Activated CD8-positive, alpha-beta memory T cell treated with anti-CD3 and anti-CD28 coated beads, Interleukin-2, amount 10 ng/mL, durations not matched to agents 7 days and 5 days (primary cell): ENCODE data around the gene STXBP4. TPM values are rescaled to one million over a fixed set of nuclear protein-coding genes. Genes with fewer than 3 reads are reported as not detected.

Experiments used
- ATAC-seq: fragments of 150-1000 bp; cut with Tn5 transposase; one replicate; pipeline ENCODE4 v1.10.0; 2021; ENCODE audit warnings: moderate library complexity
- CTCF ChIA-PET: fragments of 350-600 bp; sonication (Branson Sonifier 250); formaldehyde crosslinking; loops from one replicate; lab custom pipeline; 2021; ENCODE audit warnings: antibody characterized with exemption; lab: Charles Lee
- DNase-seq: peaks from one replicate; pipeline ENCODE4 v3.0.0-alpha.2; 2020
- H3K27ac Mint-ChIP-seq: one replicate; pipeline ENCODE4 v1.8.0; 2021; ENCODE audit warnings: mild to moderate bottlenecking, mixed read lengths
- H3K27me3 Mint-ChIP-seq: one replicate; pipeline ENCODE4 v1.8.0; 2021; ENCODE audit warnings: mixed read lengths
- H3K36me3 Mint-ChIP-seq: one replicate; pipeline ENCODE4 v1.8.0; 2021; ENCODE audit warnings: mild to moderate bottlenecking, mixed read lengths
- H3K4me1 Mint-ChIP-seq: one replicate; pipeline ENCODE4 v1.8.0; 2021; ENCODE audit warnings: mixed read lengths
- H3K4me3 Mint-ChIP-seq: one replicate; pipeline ENCODE4 v1.8.0; 2021; ENCODE audit warnings: mild to moderate bottlenecking, moderate library complexity, mixed read lengths
- H3K9me3 Mint-ChIP-seq: one replicate; pipeline ENCODE4 v1.8.0; 2022; ENCODE audit warnings: low read depth, mixed read lengths
- total RNA-seq, 2 experiments: library from RNA; stranded (reverse); gene quantifications; one replicate each; pipeline ENCODE4 v1.2.3, GENCODE V29; 2021

The STXBP4 gene
- total RNA-seq, 2 experiments from 2014 or later = 8.2 to 9.4 TPM

DNA sequence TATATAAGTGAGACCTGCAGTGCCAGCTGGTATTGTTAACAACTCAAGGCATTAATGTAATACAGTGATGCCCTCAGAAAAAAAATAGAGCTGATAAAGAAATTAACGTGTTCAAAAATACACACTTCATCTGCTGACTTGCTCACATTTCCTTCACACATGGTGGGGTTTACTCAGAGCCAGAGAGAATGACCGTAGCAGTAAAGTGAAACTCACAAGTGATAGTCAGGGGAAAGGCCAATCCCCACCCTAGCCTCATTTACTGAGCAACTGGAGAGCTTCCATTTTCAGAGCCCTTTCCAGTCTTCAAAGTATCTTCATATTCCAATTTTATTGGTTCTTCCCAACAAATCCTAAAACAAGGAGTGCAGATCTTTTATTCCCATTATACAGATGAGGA is 222.2 kb downstream of the STXBP4 start:
- Mint-ChIP-seq H3K4me1 (peaks cover 2% of the 10 kb centered on the region), H3K27ac (no peak overlapping the region), H3K36me3 (no peaks in the 10 kb centered on the region), H3K27me3 (peaks cover 13% of the 10 kb centered on the region), H3K4me3 (no peak overlapping the region), H3K9me3 (no peaks in the 10 kb centered on the region)
- no peak for ATAC-seq
- DNase-seq = no peak
- CTCF ChIA-PET = no interaction called here

DNA sequence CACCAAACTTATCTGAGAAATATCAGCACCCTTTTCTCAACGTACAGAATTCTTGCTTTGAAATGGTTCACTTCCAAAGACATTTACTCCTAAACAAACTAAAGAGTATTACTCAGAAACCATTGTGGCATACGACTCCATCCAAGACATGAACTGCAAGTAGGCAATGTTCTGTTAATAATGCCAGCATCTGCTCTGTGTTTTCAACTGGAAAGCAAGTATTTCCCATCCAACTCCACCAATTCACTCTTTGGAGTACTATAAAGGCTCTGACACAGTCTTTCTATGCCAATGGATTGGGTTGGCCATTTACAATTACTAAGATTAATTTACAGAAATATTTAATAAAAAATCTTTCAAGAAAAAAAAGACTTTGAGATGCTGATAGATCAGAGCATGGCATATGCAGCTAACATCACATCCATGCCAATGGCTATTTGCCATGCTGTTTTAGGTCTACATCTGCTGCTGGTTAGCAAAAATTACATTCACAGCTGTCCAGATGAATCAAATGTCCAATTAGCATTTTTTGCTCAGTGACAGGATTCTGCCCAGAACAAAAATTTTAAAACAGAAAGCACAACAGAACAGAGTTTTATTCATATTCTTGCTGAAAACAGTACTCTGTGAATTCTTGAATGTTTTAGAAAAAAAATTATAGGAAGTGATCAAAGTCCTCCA is 230.3 kb downstream of the STXBP4 start:
- no peak overlapping the region for H3K4me3 Mint-ChIP-seq
- DNase-seq (no peak), ATAC-seq (no peak)
- no peaks in the 10 kb centered on the region for H3K36me3 Mint-ChIP-seq
- no peaks in the 10 kb centered on the region for H3K9me3 Mint-ChIP-seq
- no peak overlapping the region for H3K27ac Mint-ChIP-seq
- peaks cover 17% of the 10 kb centered on the region for H3K27me3 Mint-ChIP-seq
- no peaks in the 10 kb centered on the region for H3K4me1 Mint-ChIP-seq
- CTCF ChIA-PET = no interaction called here

DNA sequence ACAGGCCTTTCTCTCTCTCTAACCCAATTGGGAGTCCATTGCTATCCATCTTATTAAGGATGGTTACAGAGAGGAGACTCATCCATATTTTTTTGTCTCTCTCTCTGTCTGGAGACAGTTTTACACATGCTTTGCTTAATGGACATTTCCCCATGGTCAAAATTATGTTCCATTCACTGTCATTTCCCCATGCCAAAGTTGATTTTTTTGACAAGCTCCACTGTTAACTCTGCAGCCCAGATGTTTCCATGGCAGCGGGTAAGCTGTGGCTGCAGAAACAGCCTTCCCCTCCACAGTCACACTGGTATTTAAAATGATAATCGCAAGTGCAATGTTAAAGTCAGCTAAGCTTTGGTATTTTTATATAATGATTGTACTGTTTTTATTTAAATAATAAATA is 232.3 kb downstream of the STXBP4 start:
- DNase-seq = no peak
- H3K36me3 Mint-ChIP-seq = no peaks in the 10 kb centered on the region
- ATAC-seq = no peak
- no peaks in the 10 kb centered on the region for H3K4me1 Mint-ChIP-seq
- no peak overlapping the region for H3K4me3 Mint-ChIP-seq
- H3K27ac Mint-ChIP-seq = no peak overlapping the region
- peaks cover 2% of the 10 kb centered on the region for H3K9me3 Mint-ChIP-seq
- CTCF ChIA-PET = no interaction called here
- peaks cover 17% of the 10 kb centered on the region for H3K27me3 Mint-ChIP-seq

DNA sequence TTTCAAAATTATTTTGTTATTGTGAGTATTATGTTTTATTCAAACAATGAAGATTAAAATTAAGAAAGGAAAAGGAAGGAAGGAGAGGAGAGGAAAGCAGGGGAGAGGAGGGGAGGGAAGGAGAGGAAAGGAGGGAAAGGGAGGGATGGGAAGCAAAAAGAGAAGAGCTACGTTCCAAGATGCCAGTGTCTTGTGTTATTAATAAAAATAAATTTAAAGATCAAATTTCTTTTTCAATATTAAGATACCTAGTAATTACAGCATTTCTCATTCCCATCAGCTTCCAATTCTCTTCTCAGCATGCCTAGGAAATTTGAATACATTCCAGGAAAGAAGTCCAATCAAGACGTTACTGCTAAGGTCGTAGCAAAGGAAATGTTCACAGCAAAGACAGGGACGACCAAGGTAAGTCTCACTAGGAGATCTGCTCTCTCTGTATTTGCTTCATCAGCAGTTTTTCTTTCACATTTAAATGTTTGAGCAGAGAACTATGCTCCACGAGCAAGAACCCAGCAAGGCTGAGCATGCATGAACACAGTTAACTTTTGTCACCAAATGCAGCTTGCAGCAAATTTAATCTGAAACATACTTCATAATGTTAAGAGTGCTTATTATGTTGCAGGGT is 232.9 kb downstream of the STXBP4 start:
- no peak for DNase-seq
- Mint-ChIP-seq H3K36me3 (no peaks in the 10 kb centered on the region), H3K4me1 (no peaks in the 10 kb centered on the region), H3K27me3 (peaks cover 14% of the 10 kb centered on the region), H3K27ac (no peak overlapping the region), H3K4me3 (no peak overlapping the region), H3K9me3 (peaks cover 2% of the 10 kb centered on the region)
- CTCF ChIA-PET = no interaction called here
- ATAC-seq = no peak

DNA sequence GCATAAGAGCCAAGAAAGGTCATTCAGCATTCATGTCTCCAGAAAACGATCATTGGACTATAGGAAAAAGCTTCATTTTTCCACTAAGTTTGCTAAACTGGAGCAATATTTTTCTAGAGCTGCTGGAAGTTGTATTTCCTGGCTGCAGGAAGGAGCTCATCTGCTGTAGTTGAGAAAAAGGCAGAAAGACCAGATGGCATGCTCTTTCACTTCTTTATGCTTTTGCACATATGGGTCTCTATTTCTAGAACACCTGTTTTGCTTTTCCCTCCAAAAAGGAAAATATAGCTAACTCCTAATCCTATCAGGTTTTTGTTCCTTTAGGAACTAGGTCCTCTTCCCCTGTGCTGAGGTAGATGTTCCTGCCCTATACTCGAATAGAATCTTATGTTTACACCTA is 234.3 kb downstream of the STXBP4 start:
- no peaks in the 10 kb centered on the region for H3K4me1 Mint-ChIP-seq
- peaks cover 10% of the 10 kb centered on the region for H3K27me3 Mint-ChIP-seq
- CTCF ChIA-PET = no interaction called here
- H3K36me3 Mint-ChIP-seq = no peaks in the 10 kb centered on the region
- H3K9me3 Mint-ChIP-seq = peaks cover 2% of the 10 kb centered on the region
- H3K4me3 Mint-ChIP-seq = no peak overlapping the region
- ATAC-seq = no peak
- H3K27ac Mint-ChIP-seq = no peak overlapping the region
- no peak for DNase-seq

DNA sequence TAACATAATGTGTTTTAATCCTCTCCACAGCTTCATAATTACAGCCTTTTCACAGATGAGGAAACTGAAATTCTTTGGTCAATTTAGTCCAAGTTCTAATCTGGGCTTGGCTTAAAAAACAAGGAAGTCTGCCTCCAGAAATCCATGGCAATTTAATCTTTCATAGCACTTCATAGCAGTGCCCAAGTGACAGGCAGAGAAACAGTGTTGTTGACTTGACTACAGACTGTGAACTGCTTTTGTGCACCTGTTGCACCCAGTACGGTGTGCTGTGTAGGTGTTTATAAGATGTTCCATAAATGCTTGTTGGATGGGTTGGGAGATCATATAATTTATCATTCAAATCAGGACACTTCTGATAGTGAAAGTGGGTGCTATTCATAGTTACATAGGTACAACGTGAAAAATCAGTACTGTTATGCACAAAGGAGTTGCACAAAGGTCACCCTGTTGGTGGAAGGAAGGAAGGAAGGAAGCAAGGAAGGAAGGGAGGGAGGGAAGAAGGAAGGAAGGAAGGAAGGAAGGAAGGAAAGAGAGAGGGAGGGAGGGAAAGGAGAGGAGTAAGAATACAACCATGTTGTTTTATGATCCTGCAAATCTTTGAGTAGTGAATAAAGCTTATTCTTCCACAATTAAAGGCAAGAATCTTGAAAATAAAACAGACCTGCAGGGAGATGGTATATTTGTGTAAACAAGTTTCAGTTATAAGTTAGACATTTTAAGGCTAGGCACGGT is 239.7 kb downstream of the STXBP4 start:
- ATAC-seq = no peak
- H3K9me3 Mint-ChIP-seq = peaks cover 2% of the 10 kb centered on the region
- DNase-seq = no peak
- peaks cover 3% of the 10 kb centered on the region for H3K27me3 Mint-ChIP-seq
- H3K4me1 Mint-ChIP-seq = no peaks in the 10 kb centered on the region
- H3K4me3 Mint-ChIP-seq = no peak overlapping the region
- no peaks in the 10 kb centered on the region for H3K36me3 Mint-ChIP-seq
- no peak overlapping the region for H3K27ac Mint-ChIP-seq
- CTCF ChIA-PET = no interaction called here

DNA sequence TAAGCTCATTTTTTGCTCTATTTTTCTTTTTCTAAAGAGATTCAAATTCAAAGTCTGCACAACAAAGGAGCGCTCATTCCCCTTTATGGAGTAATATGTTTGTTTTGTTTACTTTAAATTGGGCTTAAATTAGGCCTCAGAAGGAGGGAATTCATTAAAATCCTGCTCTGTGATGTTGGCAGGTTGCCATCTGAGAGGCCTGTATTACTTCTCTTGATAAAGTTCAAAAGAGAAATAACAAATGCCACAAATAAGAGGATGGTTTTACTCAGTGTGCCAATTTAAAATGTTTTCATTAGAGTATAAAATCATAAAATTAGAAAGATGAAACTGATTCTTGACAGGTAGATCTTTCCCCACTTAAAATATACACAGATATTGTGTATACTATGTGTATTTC is 241.7 kb downstream of the STXBP4 start:
- H3K9me3 Mint-ChIP-seq = no peaks in the 10 kb centered on the region
- no peak overlapping the region for H3K4me3 Mint-ChIP-seq
- no peak overlapping the region for H3K27ac Mint-ChIP-seq
- CTCF ChIA-PET = interaction anchor here (1.6 kb wide), 1 partner anchor 87 kb away, joined by 6 read pairs; no protein-coding TSS in a partner anchor
- DNase-seq (no peak), ATAC-seq (no peak)
- no peaks in the 10 kb centered on the region for H3K36me3 Mint-ChIP-seq
- no peaks in the 10 kb centered on the region for H3K4me1 Mint-ChIP-seq
- no peaks in the 10 kb centered on the region for H3K27me3 Mint-ChIP-seq

DNA sequence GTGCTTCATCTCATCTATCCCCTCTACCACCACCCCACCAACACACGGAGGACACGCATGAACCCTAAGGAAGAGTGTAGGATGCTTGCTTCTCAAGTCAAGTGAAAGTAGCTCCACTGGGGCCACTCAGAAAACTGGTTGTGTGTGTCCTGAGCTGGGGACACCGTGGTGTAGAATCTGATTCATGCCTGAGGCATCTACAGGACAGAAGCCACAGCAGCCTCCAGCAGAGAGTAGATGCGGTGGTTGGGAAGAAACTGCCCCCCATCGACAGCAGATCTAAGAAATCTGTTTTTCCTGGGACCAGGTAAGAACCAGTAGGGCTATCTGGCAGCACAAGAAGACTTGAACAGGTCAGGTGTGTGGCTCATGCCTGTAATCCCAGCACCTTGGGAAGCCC is 244.3 kb downstream of the STXBP4 start:
- no peaks in the 10 kb centered on the region for H3K27me3 Mint-ChIP-seq
- no peak for DNase-seq
- no peaks in the 10 kb centered on the region for H3K9me3 Mint-ChIP-seq
- no peaks in the 10 kb centered on the region for H3K36me3 Mint-ChIP-seq
- CTCF ChIA-PET = no interaction called here
- no peak overlapping the region for H3K4me3 Mint-ChIP-seq
- no peak for ATAC-seq
- H3K4me1 Mint-ChIP-seq = no peaks in the 10 kb centered on the region
- no peak overlapping the region for H3K27ac Mint-ChIP-seq

DNA sequence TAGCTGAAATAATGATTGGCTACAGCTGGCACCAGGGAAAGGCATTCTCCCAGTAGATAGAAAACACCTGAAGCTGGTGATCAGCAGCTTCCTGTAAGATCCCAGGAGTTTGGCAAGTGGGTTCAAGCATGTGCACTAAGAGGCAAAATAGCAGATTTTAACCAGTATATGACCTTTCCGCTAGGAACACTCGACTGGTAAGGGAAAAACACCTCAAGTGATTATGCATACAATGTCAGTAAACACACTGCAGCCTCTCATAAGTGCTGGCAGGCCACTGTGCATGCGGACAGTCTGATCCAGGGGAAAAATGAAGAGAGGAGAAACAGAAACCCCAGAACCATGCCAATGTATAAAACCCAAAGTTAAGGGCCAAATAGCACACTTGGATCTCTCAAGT is 247.1 kb downstream of the STXBP4 start:
- Mint-ChIP-seq H3K4me1 (no peaks in the 10 kb centered on the region), H3K27me3 (peaks cover 9% of the 10 kb centered on the region), H3K36me3 (no peaks in the 10 kb centered on the region), H3K27ac (no peak overlapping the region), H3K9me3 (no peaks in the 10 kb centered on the region), H3K4me3 (no peak overlapping the region)
- CTCF ChIA-PET = no interaction called here
- DNase-seq (no peak), ATAC-seq (no peak)

DNA sequence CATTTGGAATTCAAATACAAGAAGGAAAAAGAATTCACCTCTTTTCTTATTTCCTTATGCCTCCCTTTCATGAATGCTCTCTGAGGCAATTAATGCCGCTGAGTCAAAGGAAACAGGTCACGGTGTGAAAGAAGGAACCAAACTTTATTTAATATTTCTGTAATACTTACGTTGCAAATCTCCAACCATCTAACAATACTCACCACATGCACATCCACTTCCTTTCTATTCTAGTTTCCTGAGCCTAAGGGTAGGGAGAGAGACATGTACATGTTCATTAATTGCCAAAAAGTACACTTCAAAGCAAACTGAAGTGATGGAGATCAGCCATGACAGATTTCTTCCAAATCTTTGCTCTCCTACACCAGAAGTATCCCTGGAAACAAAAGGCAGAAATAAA is 248.3 kb downstream of the STXBP4 start:
- DNase-seq (no peak), ATAC-seq (no peak)
- H3K36me3 Mint-ChIP-seq = no peaks in the 10 kb centered on the region
- no peaks in the 10 kb centered on the region for H3K9me3 Mint-ChIP-seq
- peaks cover 9% of the 10 kb centered on the region for H3K27me3 Mint-ChIP-seq
- CTCF ChIA-PET = no interaction called here
- H3K4me1 Mint-ChIP-seq = no peaks in the 10 kb centered on the region
- H3K27ac Mint-ChIP-seq = no peak overlapping the region
- H3K4me3 Mint-ChIP-seq = no peak overlapping the region

DNA sequence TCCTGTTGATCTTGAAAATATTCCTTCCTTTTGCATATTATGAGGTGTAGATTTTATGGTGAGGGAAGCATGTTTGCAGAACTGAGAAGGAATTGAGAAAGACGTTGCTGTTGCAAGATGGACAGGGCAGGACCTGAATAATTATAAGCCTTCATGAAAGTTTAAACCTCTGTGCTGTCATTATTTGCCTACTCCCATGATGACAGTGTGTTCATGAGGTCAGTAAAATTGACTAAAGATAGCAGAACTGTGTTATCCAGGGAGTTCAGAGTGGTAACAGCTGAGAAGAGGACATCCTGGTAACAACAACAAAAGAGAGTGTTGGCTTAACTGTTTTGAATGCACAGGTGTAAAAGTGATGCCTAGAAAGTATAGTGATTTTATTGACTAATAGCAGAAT is 250.9 kb downstream of the STXBP4 start:
- no peaks in the 10 kb centered on the region for H3K36me3 Mint-ChIP-seq
- H3K27ac Mint-ChIP-seq = no peak overlapping the region
- H3K9me3 Mint-ChIP-seq = no peaks in the 10 kb centered on the region
- DNase-seq (no peak), ATAC-seq (no peak)
- peaks cover 11% of the 10 kb centered on the region for H3K27me3 Mint-ChIP-seq
- H3K4me3 Mint-ChIP-seq = no peak overlapping the region
- no peaks in the 10 kb centered on the region for H3K4me1 Mint-ChIP-seq
- CTCF ChIA-PET = interaction anchor here (1.0 kb wide), 1 partner anchor 136 kb away, joined by 3 read pairs; no protein-coding TSS in a partner anchor

DNA sequence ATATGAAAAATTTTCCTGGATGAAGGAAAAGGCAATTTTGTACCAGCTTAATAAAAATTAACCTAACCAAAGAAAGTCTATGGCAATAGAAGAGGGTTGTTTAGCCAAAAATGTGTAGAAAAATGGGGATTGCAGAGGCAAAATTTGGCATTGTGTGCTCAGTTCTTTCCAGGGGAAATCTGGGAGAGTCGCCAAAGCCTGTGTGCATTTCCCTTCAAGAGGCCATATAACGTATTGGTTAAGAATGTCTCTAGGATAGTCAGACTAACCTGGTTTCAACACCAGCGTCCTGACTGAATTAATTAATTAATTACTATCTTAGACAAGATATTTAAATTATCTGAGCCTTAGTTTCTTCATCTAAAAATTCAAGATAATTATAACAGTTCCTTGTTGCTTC is 251.4 kb downstream of the STXBP4 start:
- peaks cover 11% of the 10 kb centered on the region for H3K27me3 Mint-ChIP-seq
- H3K9me3 Mint-ChIP-seq = no peaks in the 10 kb centered on the region
- DNase-seq (no peak), ATAC-seq (no peak)
- no peak overlapping the region for H3K27ac Mint-ChIP-seq
- no peaks in the 10 kb centered on the region for H3K36me3 Mint-ChIP-seq
- no peak overlapping the region for H3K4me3 Mint-ChIP-seq
- no peaks in the 10 kb centered on the region for H3K4me1 Mint-ChIP-seq
- CTCF ChIA-PET = no interaction called here
